A549 (cell line): Measurements from ENCODE around the gene RNF2. TPM values are rescaled to one million over a fixed set of nuclear protein-coding genes. Genes with fewer than 3 reads are reported as not detected.

Source experiments
- ATAC-seq, 2 experiments: fragments of 200-7000 bp in 1 of 2; fragments of >200 bp in 1 of 2; cut with Nextera tagmentation in 1 of 2; cut with Tn5 transposase in 1 of 2; 3 replicates each; pipeline versions ENCODE4 v1.8.0 to v1.9.1; 2018 to 2020; ENCODE audit warnings: mild to moderate bottlenecking in 1 of 2, moderate library complexity in 1 of 2
- CTCF ChIA-PET: fragments of 300-600 bp; sonication (Branson Sonifier 250); formaldehyde crosslinking; extraction: SDS; loops from one replicate; lab custom pipeline; 2021; ENCODE audit warnings: antibody characterized with exemption, inconsistent platforms; lab: Yijun Ruan, JAX
- POLR2A ChIA-PET: fragments of 350-600 bp; formaldehyde crosslinking; extraction: SDS; loops from one replicate; lab custom pipeline; 2021; ENCODE audit warnings: antibody characterized with exemption, inconsistent platforms; lab: Yijun Ruan, JAX
- DNase-seq, 2 experiments: peaks; one replicate each; pipeline versions ENCODE4 v3.0.0 to v3.0.0-alpha.2; 2011 to 2016; ENCODE audit warnings: low read depth in 1 of 2, low spot score in 1 of 2
- FAIRE-seq: peaks from 2 replicates; lab custom pipeline; 2011; peaks lifted over from hg19 to GRCh38; lab: Jason Lieb, UNC
- H3K27ac ChIP-seq, 2 experiments: fragments of >200 bp; sonication (Bioruptor Twin); formaldehyde crosslinking; 3 replicates each; pipeline ENCODE4 v1.5.1; 2016 to 2017
- H3K4me1 ChIP-seq: fragments of >200 bp; sonication (Bioruptor Twin); formaldehyde crosslinking; 3 replicates; pipeline ENCODE4 v1.6.1; 2016
- H3K4me2 ChIP-seq: fragments of >200 bp; sonication (Bioruptor Twin); formaldehyde crosslinking; 3 replicates; pipeline ENCODE4 v1.6.1; 2016
- H3K4me3 ChIP-seq: fragments of >200 bp; sonication (Bioruptor Twin); formaldehyde crosslinking; 3 replicates; pipeline ENCODE4 v1.5.1; 2016
- H3K9me3 ChIP-seq: fragments of >200 bp; sonication (Bioruptor Twin); formaldehyde crosslinking; 3 replicates; pipeline ENCODE4 v1.6.1; 2016
- CEBPB ChIP-seq, 2 experiments: fragments of >200 bp in 1 of 2; sonication (Bioruptor Twin) in 1 of 2; formaldehyde crosslinking in 1 of 2; IDR thresholded peaks; 2 replicates each; pipeline ENCODE4 v1.6.1; 2012 to 2016
- CHD2 ChIP-seq: fragments of 150-350 bp; IDR thresholded peaks from 2 replicates; pipeline ENCODE4 v1.6.1; 2014; ENCODE audit warnings: low read length; ENCODE audit not compliant: partially characterized antibody
- KDM5A ChIP-seq: fragments of 200-600 bp; sonication (generic); IDR thresholded peaks from 2 replicates; pipeline ENCODE4 v1.6.1; 2016; ENCODE audit warnings: antibody characterized with exemption, mild to moderate bottlenecking
- POLR2AphosphoS2 ChIP-seq: conservative IDR thresholded peaks from 2 replicates; pipeline ENCODE4 v1.6.1; 2012; ENCODE audit warnings: low read length, improper control_type of control experiment, inconsistent platforms
- RARB ChIP-seq: fragments of 250-450 bp; sonication (Bioruptor Pico); IDR thresholded peaks from 2 replicates; pipeline ENCODE4 v1.8.0; 2021; ENCODE audit warnings: mild to moderate bottlenecking, moderate library complexity
- RCOR1 ChIP-seq: fragments of 150-350 bp; IDR thresholded peaks from 2 replicates; pipeline ENCODE4 v1.6.1; 2014; ENCODE audit warnings: antibody characterized with exemption, low read length, low read depth
- RFX5 ChIP-seq: fragments of 450-650 bp; IDR thresholded peaks from 2 replicates; pipeline ENCODE4 v1.7.1; 2014; ENCODE audit warnings: antibody characterized with exemption, mild to moderate bottlenecking, moderate library complexity
- RNF2 ChIP-seq: fragments of 200-600 bp; sonication (generic); IDR thresholded peaks from 2 replicates; pipeline ENCODE4 v1.6.1; 2016; ENCODE audit warnings: low read depth, mild to moderate bottlenecking, antibody characterized with exemption, moderate library complexity, borderline replicate concordance
- SREBF2 ChIP-seq: fragments of 450-650 bp; IDR thresholded peaks from 2 replicates; pipeline ENCODE4 v1.6.1; 2014; ENCODE audit warnings: mild to moderate bottlenecking, moderate library complexity
- ZFP36 ChIP-seq: fragments of 450-650 bp; IDR thresholded peaks from 2 replicates; pipeline ENCODE4 v1.6.1; 2014; ENCODE audit warnings: borderline replicate concordance; ENCODE audit not compliant: partially characterized antibody
- ZNF302 ChIP-seq: fragments of 250-450 bp; sonication (Bioruptor Pico); IDR thresholded peaks from 2 replicates; pipeline ENCODE4 v1.9.0; 2021; ENCODE audit warnings: inconsistent platforms, mild to moderate bottlenecking, moderate library complexity
- WGBS: methylation state at CpG from one replicate; pipeline ENCODE4 v1.1.6; 2017; ENCODE audit errors: missing lambda C conversion rate; 5-methylcytosine and 5-hydroxymethylcytosine counted together
- polyA plus RNA-seq, 4 experiments: library from polyadenylated mRNA; depleted of rRNA in 3 of 4; stranded (reverse); fragments of >200 nt; fragmentation: RNase III in 1 of 4; extraction: RNeasy Plus Mini Kit Qiagen cat#74134 plus additional on column Dnase treatment in 1 of 4; gene quantifications; 2 replicates in 3 of 4; 3 replicates in 1 of 4; pipeline ENCODE4 v1.2.3, GENCODE V29; 2011 to 2017
- TF ChIP-seq, protein P1 (sequence below): fragments of 150-350 bp; IDR thresholded peaks from 2 replicates; pipeline ENCODE4 v1.6.1; 2014; ENCODE audit warnings: low read depth, mild to moderate bottlenecking, low read length
- TF ChIP-seq, protein P2 (sequence below): fragments of 250-450 bp; sonication (Bioruptor Pico); IDR thresholded peaks from 2 replicates; pipeline ENCODE4 v1.5.0; 2020; ENCODE audit warnings: low read depth, mild to moderate bottlenecking, moderate library complexity
- TF ChIP-seq, protein P3 (sequence below): fragments of >200 bp; sonication (Bioruptor Twin); formaldehyde crosslinking; IDR thresholded peaks from 3 replicates; pipeline ENCODE4 v1.6.1; 2016
- TF ChIP-seq, protein P4 (sequence below): fragments of 200-600 bp; sonication (generic); IDR thresholded peaks from 2 replicates; pipeline ENCODE4 v1.6.1; 2016; ENCODE audit warnings: antibody characterized with exemption, mild to moderate bottlenecking, moderate library complexity
- TF ChIP-seq, protein P5 (sequence below): IDR thresholded peaks from 2 replicates; pipeline ENCODE4 v1.6.1; 2012

The RNF2 gene
- polyA plus RNA-seq, 2 of the 4 experiments (the other 2 are of a cell fraction) = 16.6 to 38.2 TPM

DNA sequence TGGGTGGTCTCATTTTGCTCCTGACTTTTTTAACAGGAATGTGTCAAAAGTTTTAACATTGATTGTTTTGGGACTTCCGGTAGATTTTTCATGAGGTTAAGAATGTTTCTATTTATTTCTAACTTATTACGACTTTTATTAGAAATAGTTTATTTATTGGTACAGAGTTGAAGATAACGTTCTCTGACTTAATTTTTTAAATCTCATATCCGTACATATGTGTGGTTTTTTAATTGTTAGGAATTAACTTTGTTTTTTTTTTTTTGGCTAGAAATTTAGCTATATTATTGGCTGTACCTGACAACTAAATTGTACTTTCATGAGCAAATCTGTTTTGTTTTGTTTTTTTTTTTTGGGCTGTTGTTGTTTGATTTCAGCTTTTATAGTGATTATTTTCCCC, 32.0 kb downstream of the RNF2 start:
- ChIA-PET CTCF (interaction anchor here (0.6 to 1.3 kb wide), 3 partner anchors 10 to 99 kb away, joined by 3 read pairs; no protein-coding TSS in a partner anchor), POLR2A (no interaction called here)
- Histone ChIP-seq H3K9me3 (no peaks in the 10 kb centered on the region), H3K27ac (no peak overlapping the region), H3K4me2 (no peak overlapping the region), H3K4me3 (no peak overlapping the region), H3K4me1 (no peaks in the 10 kb centered on the region)
- WGBS = 87% methylated on average over 4 of the region's 4 CpGs
- TF ChIP-seq, protein P1, sequence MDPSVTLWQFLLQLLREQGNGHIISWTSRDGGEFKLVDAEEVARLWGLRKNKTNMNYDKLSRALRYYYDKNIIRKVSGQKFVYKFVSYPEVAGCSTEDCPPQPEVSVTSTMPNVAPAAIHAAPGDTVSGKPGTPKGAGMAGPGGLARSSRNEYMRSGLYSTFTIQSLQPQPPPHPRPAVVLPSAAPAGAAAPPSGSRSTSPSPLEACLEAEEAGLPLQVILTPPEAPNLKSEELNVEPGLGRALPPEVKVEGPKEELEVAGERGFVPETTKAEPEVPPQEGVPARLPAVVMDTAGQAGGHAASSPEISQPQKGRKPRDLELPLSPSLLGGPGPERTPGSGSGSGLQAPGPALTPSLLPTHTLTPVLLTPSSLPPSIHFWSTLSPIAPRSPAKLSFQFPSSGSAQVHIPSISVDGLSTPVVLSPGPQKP = no peak
- TF ChIP-seq, protein P2, sequence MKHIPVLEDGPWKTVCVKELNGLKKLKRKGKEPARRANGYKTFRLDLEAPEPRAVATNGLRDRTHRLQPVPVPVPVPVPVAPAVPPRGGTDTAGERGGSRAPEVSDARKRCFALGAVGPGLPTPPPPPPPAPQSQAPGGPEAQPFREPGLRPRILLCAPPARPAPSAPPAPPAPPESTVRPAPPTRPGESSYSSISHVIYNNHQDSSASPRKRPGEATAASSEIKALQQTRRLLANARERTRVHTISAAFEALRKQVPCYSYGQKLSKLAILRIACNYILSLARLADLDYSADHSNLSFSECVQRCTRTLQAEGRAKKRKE (CRISPR knock-in tag) = no peak
- FAIRE-seq (no peak), DNase-seq (no peak), ATAC-seq (no peak)

DNA sequence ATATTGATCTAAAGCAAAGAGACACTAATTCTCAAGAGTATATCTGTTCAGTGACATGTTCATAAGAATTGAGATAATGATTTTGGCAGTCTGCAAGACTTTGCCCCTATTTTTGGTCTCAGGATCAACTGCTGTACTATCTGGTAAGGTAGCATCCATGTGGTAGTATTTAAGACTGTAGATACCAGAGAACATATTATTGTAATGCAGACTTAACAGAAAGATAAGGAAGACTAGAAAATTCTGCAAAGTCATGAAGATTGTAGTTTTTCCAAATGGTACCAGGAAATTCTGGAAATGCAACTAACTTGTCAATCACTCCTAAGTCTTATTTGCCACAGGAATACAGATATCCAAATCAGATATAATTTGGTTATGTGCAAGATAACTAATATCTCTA, 35.1 kb downstream of the RNF2 start:
- FAIRE-seq = no peak
- no peak overlapping the region for H3K4me2 ChIP-seq
- CTCF ChIA-PET = interaction anchor here (0.7 kb wide), 1 partner anchor 25 kb away, joined by 3 read pairs; no protein-coding TSS in a partner anchor
- TF ChIP-seq RARB = no peak
- no peak for TF ChIP-seq KDM5A
- no peak for TF ChIP-seq CEBPB (IDR thresholded peaks at IDR 0.05)
- TF ChIP-seq, all 56 proteins: peak for 0
- no peak for ATAC-seq
- no peaks in the 10 kb centered on the region for H3K9me3 ChIP-seq
- DNase-seq = no peak
- POLR2A ChIA-PET = no interaction called here
- no peak overlapping the region for H3K27ac ChIP-seq
- H3K4me1 ChIP-seq = no peaks in the 10 kb centered on the region
- H3K4me3 ChIP-seq = no peak overlapping the region

DNA sequence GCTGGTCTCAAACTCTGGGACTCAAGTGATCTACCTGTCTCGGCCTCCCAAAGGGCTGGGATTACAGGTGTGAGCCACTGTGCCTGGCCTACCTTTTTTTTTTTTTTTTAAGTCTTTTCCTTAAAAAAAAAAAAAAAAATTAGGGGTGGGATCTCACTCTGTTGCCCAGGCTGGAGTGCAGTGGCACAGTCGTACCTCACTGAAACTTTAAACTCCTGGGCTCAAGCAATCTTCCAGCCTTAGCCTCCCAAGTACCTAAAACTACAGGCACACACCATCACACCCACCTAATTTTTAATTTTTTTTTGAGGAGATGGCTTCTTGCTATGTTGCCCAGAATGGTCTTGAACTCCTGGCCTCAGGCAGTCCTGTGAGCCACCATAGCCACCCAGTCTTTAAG, 38.5 kb downstream of the RNF2 start:
- Histone ChIP-seq H3K9me3 (no peaks in the 10 kb centered on the region), H3K4me3 (no peak overlapping the region), H3K4me1 (no peaks in the 10 kb centered on the region), H3K27ac (no peak overlapping the region), H3K4me2 (no peak overlapping the region)
- ChIA-PET CTCF (interaction anchor here (1.2 kb wide), 1 partner anchor 22 kb away, joined by 4 read pairs; no protein-coding TSS in a partner anchor), POLR2A (no interaction called here)
- ATAC-seq (no peak), DNase-seq (no peak), FAIRE-seq (no peak)
- TF ChIP-seq RCOR1 = no peak
- no peak for TF ChIP-seq RNF2
- TF ChIP-seq, protein P3, sequence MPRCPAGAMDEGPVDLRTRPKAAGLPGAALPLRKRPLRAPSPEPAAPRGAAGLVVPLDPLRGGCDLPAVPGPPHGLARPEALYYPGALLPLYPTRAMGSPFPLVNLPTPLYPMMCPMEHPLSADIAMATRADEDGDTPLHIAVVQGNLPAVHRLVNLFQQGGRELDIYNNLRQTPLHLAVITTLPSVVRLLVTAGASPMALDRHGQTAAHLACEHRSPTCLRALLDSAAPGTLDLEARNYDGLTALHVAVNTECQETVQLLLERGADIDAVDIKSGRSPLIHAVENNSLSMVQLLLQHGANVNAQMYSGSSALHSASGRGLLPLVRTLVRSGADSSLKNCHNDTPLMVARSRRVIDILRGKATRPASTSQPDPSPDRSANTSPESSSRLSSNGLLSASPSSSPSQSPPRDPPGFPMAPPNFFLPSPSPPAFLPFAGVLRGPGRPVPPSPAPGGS = no peak
- TF ChIP-seq POLR2AphosphoS2 = no peak
- TF ChIP-seq, protein P4, sequence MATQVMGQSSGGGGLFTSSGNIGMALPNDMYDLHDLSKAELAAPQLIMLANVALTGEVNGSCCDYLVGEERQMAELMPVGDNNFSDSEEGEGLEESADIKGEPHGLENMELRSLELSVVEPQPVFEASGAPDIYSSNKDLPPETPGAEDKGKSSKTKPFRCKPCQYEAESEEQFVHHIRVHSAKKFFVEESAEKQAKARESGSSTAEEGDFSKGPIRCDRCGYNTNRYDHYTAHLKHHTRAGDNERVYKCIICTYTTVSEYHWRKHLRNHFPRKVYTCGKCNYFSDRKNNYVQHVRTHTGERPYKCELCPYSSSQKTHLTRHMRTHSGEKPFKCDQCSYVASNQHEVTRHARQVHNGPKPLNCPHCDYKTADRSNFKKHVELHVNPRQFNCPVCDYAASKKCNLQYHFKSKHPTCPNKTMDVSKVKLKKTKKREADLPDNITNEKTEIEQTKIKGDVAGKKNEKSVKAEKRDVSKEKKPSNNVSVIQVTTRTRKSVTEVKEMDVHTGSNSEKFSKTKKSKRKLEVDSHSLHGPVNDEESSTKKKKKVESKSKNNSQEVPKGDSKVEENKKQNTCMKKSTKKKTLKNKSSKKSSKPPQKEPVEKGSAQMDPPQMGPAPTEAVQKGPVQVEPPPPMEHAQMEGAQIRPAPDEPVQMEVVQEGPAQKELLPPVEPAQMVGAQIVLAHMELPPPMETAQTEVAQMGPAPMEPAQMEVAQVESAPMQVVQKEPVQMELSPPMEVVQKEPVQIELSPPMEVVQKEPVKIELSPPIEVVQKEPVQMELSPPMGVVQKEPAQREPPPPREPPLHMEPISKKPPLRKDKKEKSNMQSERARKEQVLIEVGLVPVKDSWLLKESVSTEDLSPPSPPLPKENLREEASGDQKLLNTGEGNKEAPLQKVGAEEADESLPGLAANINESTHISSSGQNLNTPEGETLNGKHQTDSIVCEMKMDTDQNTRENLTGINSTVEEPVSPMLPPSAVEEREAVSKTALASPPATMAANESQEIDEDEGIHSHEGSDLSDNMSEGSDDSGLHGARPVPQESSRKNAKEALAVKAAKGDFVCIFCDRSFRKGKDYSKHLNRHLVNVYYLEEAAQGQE = no peak
- TF ChIP-seq ZFP36 = no peak
- TF ChIP-seq ZNF302 (CRISPR knock-in tag) = no peak
- no peak for TF ChIP-seq RFX5
- no peak for TF ChIP-seq CHD2
- no peak for TF ChIP-seq CEBPB (IDR thresholded peaks at IDR 0.05)
- TF ChIP-seq SREBF2 = no peak
- TF ChIP-seq, protein P5, sequence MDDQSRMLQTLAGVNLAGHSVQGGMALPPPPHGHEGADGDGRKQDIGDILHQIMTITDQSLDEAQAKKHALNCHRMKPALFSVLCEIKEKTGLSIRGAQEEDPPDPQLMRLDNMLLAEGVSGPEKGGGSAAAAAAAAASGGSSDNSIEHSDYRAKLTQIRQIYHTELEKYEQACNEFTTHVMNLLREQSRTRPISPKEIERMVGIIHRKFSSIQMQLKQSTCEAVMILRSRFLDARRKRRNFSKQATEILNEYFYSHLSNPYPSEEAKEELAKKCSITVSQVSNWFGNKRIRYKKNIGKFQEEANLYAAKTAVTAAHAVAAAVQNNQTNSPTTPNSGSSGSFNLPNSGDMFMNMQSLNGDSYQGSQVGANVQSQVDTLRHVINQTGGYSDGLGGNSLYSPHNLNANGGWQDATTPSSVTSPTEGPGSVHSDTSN = no peak
- WGBS = 93% methylated on average over 2 of the region's 2 CpGs
